GM12892 (cell line): ENCODE data around the gene CHST4.
"Not testable (repeated sequence)": the region's sequence is repeated elsewhere in the genome, so short reads cannot be mapped to it uniquely, and the experiment has no call there.

Experiments
- DNase-seq: peaks from one replicate; pipeline ENCODE4 v3.0.0; 2011; ENCODE audit not compliant: insufficient read length
- FAIRE-seq: peaks from 2 replicates; lab custom pipeline; 2011; peaks lifted over from hg19 to GRCh38; lab: Jason Lieb, UNC
- POLR2A ChIP-seq: IDR thresholded peaks from 2 replicates; pipeline ENCODE4 v1.6.1; 2011; ENCODE audit warnings: low read depth, low read length, control low read depth
- POLR2AphosphoS5 ChIP-seq: IDR thresholded peaks from 2 replicates; pipeline ENCODE4 v1.6.1; 2011; ENCODE audit warnings: low read depth, low read length, control low read depth
- TAF1 ChIP-seq: IDR thresholded peaks from 2 replicates; pipeline ENCODE4 v1.6.1; 2011; ENCODE audit warnings: low read depth, mild to moderate bottlenecking, control low read depth, low read length, borderline replicate concordance

The CHST4 gene

DNA sequence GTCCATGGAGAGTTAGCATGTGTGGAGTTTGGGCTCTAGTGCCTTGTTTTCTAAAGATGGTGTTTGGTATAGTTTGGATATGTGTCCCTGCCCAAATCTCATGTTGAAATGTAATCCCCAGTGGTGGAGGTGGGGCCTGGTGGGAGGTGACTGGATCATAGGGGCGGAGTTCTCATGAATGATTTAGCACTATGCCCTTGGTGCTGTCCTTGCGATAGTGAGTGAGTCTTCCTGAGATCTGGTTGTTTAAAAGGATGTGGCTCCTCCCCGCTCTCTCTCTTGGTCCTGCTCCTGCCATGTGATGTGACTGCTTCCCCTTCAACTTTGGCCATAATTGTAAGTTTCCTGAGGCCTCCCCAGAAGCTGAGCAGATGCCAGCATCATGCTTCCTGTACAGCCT lies 28.2 kb upstream of the CHST4 start:
- no peak for FAIRE-seq
- TF ChIP-seq POLR2AphosphoS5: no peak
- TF ChIP-seq POLR2A: no peak
- TF ChIP-seq TAF1: no peak
- no peak for DNase-seq

DNA sequence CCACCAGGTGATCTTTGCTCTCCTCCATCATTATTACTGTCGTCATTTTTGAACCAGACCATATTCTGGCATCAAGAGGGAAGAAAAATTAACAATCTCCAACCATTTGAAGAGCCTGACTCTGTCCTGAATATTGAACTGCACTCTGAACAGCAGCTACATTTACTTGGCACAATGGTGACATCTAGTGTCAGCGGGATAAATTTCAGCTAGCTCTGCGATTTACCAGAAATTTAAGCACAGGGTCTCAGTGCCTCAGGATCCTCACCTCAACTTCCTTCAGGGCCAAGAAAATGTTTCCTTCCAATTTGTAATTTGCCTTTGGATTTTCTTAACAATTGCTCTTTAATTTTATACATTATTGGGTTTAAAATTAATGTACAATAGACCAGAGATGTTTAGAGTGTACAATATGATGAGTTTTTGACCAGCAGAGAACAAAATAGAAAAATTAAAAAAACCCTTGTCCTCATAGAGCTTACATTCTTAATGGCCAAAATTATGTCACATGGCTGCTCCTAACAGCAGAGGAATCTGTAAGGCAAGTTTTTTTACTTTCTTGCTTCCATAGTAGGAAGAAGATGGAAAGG lies 26.4 kb upstream of the CHST4 start:
- no peak for TF ChIP-seq TAF1
- TF ChIP-seq POLR2AphosphoS5: no peak
- no peak for TF ChIP-seq POLR2A
- DNase-seq: no peak
- FAIRE-seq: peak; percentile 56

DNA sequence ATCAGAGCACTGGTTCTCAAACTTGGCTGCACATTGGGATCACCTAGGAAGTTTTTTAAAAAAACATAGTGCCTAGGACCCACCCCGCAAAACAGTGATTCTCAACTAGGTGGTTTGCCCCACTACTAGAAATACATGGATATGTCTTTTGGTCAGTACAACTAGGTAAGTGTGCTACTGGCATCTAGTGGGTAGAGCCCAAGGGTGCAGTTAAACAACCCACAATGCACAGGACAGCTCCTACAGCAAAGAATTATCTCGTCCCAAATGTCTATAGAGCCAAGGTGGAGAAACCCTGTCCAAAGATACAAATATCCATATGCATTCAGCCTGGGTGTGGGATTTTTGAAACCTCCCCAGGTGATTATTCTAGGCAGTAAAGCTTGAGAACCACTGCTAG lies 25.3 kb upstream of the CHST4 start:
- no peak for TF ChIP-seq POLR2AphosphoS5
- TF ChIP-seq POLR2A: no peak
- FAIRE-seq (no peak), DNase-seq (no peak)

DNA sequence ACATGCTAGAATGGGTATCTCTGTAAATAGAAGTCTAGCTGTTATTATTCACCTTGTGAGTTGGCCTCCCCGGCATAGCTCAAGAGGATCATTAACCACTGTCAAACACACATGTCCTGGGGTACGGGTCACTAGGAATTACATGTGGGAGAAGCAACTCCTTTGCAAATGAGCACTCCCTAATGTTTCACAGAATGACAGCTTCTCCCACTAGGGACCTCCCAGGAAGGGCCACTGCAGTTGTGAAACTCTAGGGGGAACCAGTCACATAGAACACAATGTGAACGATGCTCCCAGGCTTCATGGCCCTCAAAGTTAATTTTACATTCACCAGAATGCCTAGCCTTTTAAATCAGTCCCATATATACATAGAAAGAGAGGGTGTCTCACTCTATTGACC lies 24.7 kb upstream of the CHST4 start:
- TF ChIP-seq POLR2A: no peak
- no peak for TF ChIP-seq TAF1
- TF ChIP-seq POLR2AphosphoS5: no peak
- DNase-seq (no peak), FAIRE-seq (no peak)

DNA sequence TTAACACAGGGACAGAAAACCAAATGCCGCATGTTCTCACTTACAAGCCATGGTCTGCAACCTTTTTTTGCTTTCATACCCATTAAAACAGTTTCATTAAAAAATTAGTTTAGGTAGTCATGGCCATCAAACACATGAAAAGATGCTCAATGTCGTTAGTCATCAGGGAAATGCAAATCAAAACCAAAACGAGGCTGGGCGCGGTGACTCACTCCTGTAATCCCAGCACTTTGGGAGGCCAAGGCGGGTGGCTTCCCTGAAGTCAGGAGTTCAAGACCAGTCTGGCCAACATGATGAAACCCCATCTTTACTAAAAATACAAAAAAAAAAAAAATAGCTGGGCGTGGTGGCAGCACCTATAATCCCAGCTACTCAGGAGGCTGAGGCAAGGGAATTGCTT lies 22.2 kb upstream of the CHST4 start:
- not testable (repeated sequence) for DNase-seq, FAIRE-seq

DNA sequence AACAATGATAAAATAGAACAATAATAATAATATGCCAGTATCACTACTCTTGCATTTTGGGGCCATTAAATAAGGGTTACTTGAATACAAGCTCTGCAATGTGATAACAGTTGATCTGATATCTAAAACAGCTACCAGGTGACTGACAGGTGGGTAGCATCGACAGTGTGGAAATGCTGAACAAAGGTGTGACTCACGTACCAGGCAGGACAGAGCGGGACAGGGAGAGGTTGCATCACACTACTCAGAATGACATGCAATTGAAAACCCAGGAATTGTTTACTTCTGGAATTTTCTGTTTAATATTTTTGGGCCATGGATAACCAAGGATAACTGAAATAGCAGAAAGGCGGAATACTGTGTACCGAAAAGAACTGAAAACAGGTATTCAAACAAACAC lies 21.3 kb upstream of the CHST4 start:
- FAIRE-seq: no peak
- TF ChIP-seq POLR2A: no peak
- no peak for TF ChIP-seq TAF1
- TF ChIP-seq POLR2AphosphoS5: no peak

DNA sequence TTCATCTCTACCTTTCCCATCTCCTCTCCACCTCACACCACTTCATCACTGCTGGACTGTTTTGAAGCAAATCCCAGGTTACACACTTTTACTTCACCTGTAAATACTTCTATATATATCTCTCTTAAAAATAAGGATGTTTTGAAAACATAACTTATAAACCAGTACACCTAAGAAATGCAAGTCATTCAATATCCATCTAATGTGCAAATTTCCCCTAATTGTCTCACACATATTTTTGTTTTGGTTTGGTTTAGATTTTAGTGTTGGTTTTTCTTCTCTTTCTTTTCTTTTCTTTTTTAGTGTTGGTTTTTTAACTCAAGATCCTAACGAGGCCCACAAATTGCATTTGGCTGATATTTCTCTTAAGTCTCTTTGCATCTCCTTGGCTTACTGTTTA lies 19.2 kb upstream of the CHST4 start:
- DNase-seq (no peak), FAIRE-seq (no peak)
- TF ChIP-seq POLR2A (no peak), POLR2AphosphoS5 (no peak), TAF1 (no peak)

More for the DNA sequence above, 21.3 kb upstream of the CHST4 start:
- DNase-seq: no peak

DNA sequence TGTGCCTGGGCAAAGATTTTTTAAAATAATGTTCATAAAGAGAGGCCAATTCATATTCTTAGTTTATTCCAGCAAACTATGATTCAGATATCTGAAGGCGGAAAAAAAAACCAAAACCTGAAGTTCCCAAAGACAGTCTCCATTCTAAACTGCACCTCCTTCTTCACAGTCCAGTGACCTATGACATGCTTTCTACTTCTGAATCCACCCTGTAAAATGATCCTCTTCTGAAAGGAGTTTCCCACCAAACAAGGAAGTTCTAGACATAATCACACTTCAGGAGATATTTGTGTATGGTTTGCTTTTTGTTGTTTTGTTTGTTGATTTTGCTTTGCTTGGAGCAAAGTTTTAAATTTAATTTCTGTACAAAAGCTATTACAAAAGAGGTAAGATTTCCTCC lies 12.9 kb upstream of the CHST4 start:
- FAIRE-seq: no peak
- no peak for DNase-seq
- TF ChIP-seq POLR2AphosphoS5 (no peak), POLR2A (no peak), TAF1 (no peak)

DNA sequence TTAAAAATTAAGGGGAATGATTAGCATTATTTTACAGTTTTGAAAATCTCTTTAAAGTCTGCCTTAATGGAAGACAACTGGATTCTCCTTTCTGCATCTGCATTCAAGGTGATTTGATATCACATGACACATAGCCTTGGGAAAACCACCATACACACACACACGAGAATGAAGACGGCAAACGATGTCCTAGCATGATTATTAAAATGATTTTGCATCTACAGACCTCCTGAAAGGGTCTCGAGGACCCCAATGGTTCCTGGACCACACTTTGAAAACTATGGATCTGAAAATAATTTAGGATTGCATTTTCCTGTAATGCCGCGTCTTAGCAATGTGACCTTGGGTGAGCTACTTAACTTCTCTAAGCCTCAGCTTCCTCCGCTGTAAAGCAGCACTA lies 11.8 kb upstream of the CHST4 start:
- FAIRE-seq (no peak), DNase-seq (no peak)
- no peak for TF ChIP-seq POLR2A

DNA sequence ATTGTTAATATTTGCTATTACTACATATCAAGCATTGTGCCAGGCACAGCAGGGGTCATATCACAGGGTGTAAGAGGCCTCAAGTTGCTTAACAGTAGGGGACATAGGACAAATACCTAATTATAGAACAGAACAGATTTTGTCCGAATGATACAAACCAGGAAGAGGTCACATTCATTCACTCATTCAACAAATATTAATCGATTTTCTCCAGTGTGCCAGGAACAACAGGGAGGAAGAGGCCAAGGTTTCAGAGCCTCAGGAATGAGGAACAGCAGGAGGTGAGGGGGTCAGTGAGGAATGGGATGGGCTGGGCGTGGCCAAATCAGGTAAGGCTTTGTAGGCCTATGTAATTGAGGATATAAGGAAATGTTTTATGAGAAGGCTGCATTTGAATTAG lies 11.2 kb upstream of the CHST4 start:
- TF ChIP-seq POLR2A: no peak
- TF ChIP-seq TAF1: no peak
- no peak for TF ChIP-seq POLR2AphosphoS5
- FAIRE-seq (no peak), DNase-seq (no peak)

DNA sequence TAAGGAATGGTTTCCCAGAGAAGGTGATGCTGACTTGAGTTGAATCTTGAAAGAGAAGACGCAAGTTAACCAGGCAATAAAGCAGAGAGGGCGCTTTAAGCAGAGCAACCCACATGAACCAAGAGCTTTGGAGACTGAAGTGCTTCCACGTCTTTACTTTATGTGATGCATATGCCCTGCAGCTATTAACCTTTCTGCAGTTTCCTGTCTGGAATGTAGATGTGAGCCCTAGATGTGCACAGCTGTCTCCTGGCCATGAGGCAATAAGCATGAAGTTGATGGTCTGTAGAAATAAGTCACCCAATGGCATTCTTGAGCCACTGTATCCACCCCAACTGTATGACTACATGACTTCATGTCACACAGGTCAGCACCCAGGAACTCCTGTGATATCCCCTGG lies 5.7 kb upstream of the CHST4 start:
- DNase-seq (no peak), FAIRE-seq (no peak)
- TF ChIP-seq TAF1: no peak
- no peak for TF ChIP-seq POLR2AphosphoS5
- no peak for TF ChIP-seq POLR2A

DNA sequence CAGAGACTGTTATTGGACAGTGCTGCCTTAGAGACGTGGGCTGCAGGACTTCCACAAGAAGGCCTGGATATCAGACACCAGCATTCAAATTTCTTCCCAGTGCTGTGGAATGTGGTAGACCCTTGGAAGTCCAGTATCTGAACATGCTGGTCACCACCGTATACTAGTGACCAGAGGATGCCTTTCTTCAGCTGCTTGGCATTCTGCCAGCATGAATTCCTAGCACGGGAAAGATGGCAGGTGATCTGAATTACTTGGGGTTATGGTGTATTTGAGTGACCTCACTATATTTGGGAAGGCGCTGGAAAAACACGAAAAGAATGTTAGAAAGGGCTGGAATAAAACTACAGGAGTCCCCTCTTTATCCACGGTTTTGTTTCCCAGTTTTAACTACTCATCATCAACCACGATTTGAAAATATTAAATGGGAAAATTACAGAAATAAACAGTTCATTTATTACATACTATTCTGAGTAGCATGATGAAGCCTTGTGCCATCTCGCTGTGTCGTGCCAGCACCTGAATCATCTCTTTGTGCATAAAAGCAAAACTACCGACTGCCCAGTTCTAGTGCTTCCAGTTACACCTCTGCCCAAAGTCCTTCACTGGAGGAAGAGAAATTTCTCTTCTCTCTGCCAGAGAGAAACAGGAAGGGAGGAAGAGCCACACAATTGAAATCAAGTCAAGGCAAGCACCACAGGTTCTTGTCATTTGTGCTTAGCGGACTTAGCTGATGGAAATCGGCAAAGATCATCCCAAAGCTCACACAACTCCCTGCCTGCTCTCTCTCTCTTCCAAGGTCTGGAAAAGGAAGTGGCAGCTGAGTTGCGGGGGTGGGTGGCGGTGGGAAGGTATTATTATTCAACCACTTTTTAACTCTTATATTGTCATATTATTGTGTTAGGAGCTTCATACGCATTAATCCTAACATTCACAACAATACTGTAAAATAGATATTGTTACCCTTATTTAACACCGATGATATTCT lies 1.4 kb upstream of the CHST4 start:
- TF ChIP-seq TAF1 (no peak), POLR2AphosphoS5 (no peak), POLR2A (no peak)

DNA sequence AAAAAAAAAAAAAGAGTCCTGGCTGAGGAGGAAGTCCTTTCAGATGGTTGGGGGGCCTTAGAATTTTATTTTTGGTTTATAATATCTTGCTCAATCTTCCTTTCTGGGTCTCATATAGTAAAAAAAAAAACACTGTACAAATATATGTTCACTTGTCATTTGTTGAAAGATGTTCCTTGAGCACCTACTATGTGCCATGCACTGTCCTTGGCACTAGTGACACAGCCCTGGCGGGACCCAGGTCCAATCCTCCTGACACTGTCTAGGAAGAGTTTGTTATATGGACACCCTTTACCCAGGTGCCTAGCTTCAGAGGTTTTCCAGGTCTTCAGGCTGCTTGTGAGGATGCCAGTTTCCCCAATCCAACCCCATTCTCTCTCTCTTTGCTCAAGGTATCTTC lies 2.0 kb downstream of the CHST4 start:
- DNase-seq (no peak), FAIRE-seq (no peak)
- no peak for TF ChIP-seq TAF1
- TF ChIP-seq POLR2AphosphoS5: no peak
- no peak for TF ChIP-seq POLR2A

More for the DNA sequence above, 1.4 kb upstream of the CHST4 start:
- FAIRE-seq (no peak), DNase-seq (no peak)

DNA sequence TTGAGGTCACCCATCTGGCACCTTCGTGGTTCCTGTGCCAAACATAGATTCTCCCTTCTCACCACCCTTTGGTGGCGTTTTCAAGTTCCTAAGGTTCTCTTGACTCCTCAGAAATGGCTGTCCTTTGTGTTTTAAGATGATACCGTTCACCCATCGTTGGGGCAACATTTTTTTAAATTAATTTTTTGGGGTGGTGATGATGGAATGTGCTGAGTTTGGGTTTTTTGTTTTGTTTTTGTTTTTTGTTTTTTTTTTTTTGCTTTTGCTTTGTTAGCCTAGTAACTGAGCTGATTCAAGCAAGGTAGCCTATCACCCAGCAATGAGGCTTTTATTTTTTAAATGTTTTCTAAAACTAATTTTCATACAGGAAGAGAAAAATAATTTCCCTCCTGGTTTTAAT lies 2.6 kb downstream of the CHST4 start:
- DNase-seq: no peak
- no peak for FAIRE-seq
- TF ChIP-seq POLR2A: no peak
- no peak for TF ChIP-seq POLR2AphosphoS5
- TF ChIP-seq TAF1: no peak
